Pancreas (tissue), 10 donors: ENCODE measurements around the gene FXYD2. TPM values are rescaled to one million over a fixed set of nuclear protein-coding genes. Genes with fewer than 3 reads are reported as not detected.

Experiments
- ATAC-seq, 4 donors: fragments of 200-7000 bp; cut with Tn5 transposase; one replicate each; pipeline versions ENCODE4 v1.8.0 to v1.9.1; 2020; ENCODE audit warnings: mild to moderate bottlenecking in 4 of 4, moderate library complexity in 4 of 4
- DNase-seq, 6 donors: peaks; one replicate each; pipeline ENCODE4 v3.0.0-alpha.2; 2020
- FAIRE-seq: peaks from 2 replicates; lab custom pipeline; 2012; peaks lifted over from hg19 to GRCh38; lab: Jason Lieb, UNC
- H3K27ac ChIP-seq, 4 donors: fragments of 200-600 bp; sonication (generic); 1 replicate in 3 of 4; 2 replicates in 1 of 4; pipeline versions ENCODE4 v1.5.0 to v1.8.0; 2020
- H3K27me3 ChIP-seq, 4 donors: fragments of 200-600 bp; one replicate each; pipeline ENCODE4 v1.8.0; 2021
- H3K36me3 ChIP-seq, 3 donors: fragments of 200-600 bp; sonication (generic) in 1 of 3; one replicate each; pipeline versions ENCODE4 v1.5.0 to v1.8.0; 2020 to 2021
- H3K4me1 ChIP-seq, 3 donors: fragments of 200-600 bp; one replicate each; pipeline ENCODE4 v1.8.0; 2021
- H3K4me3 ChIP-seq, 4 donors: fragments of 200-600 bp; sonication (generic) in 2 of 4; one replicate each; pipeline versions ENCODE4 v1.5.0 to v1.8.0; 2020 to 2021
- H3K9me3 ChIP-seq, 4 donors: fragments of 200-600 bp; one replicate each; pipeline ENCODE4 v1.8.0; 2021
- WGBS, 2 donors: extraction: QIAGEN DNeasy Blood & Tissue Kit; methylation state at CpG; one replicate each; pipeline ENCODE4 v1.1.7; 2013; 5-methylcytosine and 5-hydroxymethylcytosine counted together
- intact Hi-C, 3 donors: fragments of 100-400 bp; cut with DNase I; formaldehyde crosslinking; loops; one replicate each; pipeline versions ENCODE4 v1.11.1 to v1.14.2; 2022
- polyA plus RNA-seq, 2 donors: library from polyadenylated mRNA; stranded (reverse); fragments of 200-250 nt; gene quantifications; one replicate each; pipeline ENCODE4 v1.2.3, GENCODE V29; 2013
- total RNA-seq, 6 donors: library from RNA; stranded (reverse); fragmentation: NEBNext Ultra II Directional in 4 of 6; extraction: Animal tissue kit (Norgen Biotek cat#: 25700) in 4 of 6; gene quantifications; one replicate each; pipeline versions ENCODE4 v1.2.1 to v1.2.4, GENCODE V29; 2021 to 2023
- TF ChIP-seq, protein P1 (sequence below), 4 donors: fragments of 200-600 bp; sonication (generic) in 3 of 4; IDR thresholded peaks; one replicate each; pipeline versions ENCODE4 v1.5.0 to v1.8.0; 2021; ENCODE audit warnings: antibody characterized with exemption in 4 of 4
- donor health status: healthy with polysubstance abuse.
- donor health status: DM: no; HTN: no; CAD: no; lungs with moderate emphysema.
- donor health status: DM: no; HTN: no; CAD: no.
- donor health status: control.
- donor health status: control.
- donor health status: Bipolar disorder and iron deficiency.
- donor health status: DM: yes; HTN: yes; CAD: no.
- donor health status: DM: no; HTN: no; CAD: no.
- donor health status: DM: no; HTN: no; CAD: no.
- donor health status: DM: yes; HTN: yes; CAD: no.

FXYD2 gene
- total and polyA plus RNA-seq, 8 donors: 220 to 2,509 (median 342) TPM

DNA sequence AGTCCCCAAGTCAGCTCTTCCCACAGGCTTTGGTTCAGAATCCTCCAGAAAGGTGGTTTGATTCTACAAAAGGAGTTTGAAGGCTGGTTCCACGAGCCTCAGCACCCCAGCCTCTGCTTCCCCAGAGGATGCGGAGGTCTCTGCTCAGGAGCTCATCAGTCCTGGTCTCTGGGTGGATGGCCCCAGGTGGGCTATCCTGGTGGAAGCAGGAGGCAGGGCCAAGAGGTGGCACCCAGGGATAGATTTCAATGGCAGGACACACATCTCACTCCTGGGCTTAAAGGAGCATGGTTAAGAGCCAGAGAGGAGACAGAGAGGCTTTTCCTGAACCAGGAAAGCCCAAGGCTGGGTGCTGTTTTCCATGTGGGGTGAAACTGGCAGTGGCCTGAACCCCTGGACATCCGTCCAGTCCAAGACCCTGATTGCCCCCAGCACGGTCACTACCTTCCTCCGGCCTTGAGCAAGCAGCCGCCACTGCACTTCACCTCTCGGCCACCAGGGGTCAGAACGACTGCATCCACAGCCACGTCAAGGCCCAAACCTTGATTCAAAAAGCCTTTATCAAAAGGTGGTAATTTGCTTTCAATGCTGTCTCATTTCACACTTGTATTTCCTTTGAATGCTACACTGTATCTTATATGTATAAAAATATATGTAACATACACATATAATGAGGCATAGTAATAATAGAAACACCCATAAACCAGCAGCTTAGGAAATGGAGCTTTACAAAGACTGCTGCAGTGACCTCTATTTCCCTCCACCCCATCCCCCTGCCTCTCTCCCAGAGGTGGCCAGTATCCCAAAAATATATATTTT is 19.3 kb upstream of the FXYD2 start:
- no peak overlapping the region for H3K4me3 ChIP-seq
- no peaks in the 10 kb centered on the region for H3K4me1 ChIP-seq
- ATAC-seq (peak; percentile 78 to 91 (median 90)), DNase-seq (peak; percentile 62 to 96 (median 82)), FAIRE-seq (peak; percentile 13)
- intact Hi-C loops: loop anchor here in 2 of 3 donors (5.0 to 10.0 kb wide), 3 partner anchors 103 to 211 kb away; no protein-coding TSS in a partner anchor
- TF ChIP-seq, protein P1, sequence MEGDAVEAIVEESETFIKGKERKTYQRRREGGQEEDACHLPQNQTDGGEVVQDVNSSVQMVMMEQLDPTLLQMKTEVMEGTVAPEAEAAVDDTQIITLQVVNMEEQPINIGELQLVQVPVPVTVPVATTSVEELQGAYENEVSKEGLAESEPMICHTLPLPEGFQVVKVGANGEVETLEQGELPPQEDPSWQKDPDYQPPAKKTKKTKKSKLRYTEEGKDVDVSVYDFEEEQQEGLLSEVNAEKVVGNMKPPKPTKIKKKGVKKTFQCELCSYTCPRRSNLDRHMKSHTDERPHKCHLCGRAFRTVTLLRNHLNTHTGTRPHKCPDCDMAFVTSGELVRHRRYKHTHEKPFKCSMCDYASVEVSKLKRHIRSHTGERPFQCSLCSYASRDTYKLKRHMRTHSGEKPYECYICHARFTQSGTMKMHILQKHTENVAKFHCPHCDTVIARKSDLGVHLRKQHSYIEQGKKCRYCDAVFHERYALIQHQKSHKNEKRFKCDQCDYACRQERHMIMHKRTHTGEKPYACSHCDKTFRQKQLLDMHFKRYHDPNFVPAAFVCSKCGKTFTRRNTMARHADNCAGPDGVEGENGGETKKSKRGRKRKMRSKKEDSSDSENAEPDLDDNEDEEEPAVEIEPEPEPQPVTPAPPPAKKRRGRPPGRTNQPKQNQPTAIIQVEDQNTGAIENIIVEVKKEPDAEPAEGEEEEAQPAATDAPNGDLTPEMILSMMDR (IDR thresholded peaks at IDR 0.05): peak; percentile 96 to 99 (median 99)
- H3K36me3 ChIP-seq: no peaks in the 10 kb centered on the region
- 22% methylated on average over 9 of the region's 9 CpGs for WGBS, 2 donors
- H3K27me3 ChIP-seq: no peaks in the 10 kb centered on the region
- H3K27ac ChIP-seq: no peak overlapping the region
- no peaks in the 10 kb centered on the region for H3K9me3 ChIP-seq

GRCh38 chr11:117842131-117842941 is 17.8 kb upstream of the FXYD2 start:
- Histone ChIP-seq H3K36me3 (no peaks in the 10 kb centered on the region), H3K27ac (peak overlapping the region in 2 of 4 donors; percentile 15 to 44), H3K27me3 (no peaks in the 10 kb centered on the region), H3K9me3 (no peaks in the 10 kb centered on the region), H3K4me1 (no peaks in the 10 kb centered on the region), H3K4me3 (no peak overlapping the region)
- intact Hi-C loops: loop anchor here in 2 of 3 donors (5.0 to 10.0 kb wide), 3 partner anchors 105 to 212 kb away; no protein-coding TSS in a partner anchor
- ATAC-seq (peak in 2 of 4 donors; percentile 42 to 59), FAIRE-seq (no peak), DNase-seq (peak in 2 of 6 donors; percentile 30 to 40)
- TF ChIP-seq, protein P1 (IDR thresholded peaks at IDR 0.05): no peak
- WGBS, 2 donors: 75 to 82% methylated on average over 16 of the region's 16 CpGs

GRCh38 chr11:117841551-117842031 is 17.0 kb upstream of the FXYD2 start:
- intact Hi-C loops: loop anchor here in 2 of 3 donors (5.0 to 10.0 kb wide), 3 partner anchors 106 to 213 kb away; no protein-coding TSS in a partner anchor
- 82 to 89% methylated on average over 7 of the region's 7 CpGs for WGBS, 2 donors
- no peaks in the 10 kb centered on the region for H3K27me3 ChIP-seq
- no peak overlapping the region for H3K4me3 ChIP-seq
- TF ChIP-seq, protein P1 (IDR thresholded peaks at IDR 0.05): no peak
- peak in 1 of 4 donors; percentile 18 for ATAC-seq
- H3K4me1 ChIP-seq: no peaks in the 10 kb centered on the region
- H3K9me3 ChIP-seq: no peaks in the 10 kb centered on the region
- DNase-seq: peak in 2 of 6 donors; percentile 12 to 18
- no peak for FAIRE-seq
- no peaks in the 10 kb centered on the region for H3K36me3 ChIP-seq
- H3K27ac ChIP-seq: no peak overlapping the region

DNA sequence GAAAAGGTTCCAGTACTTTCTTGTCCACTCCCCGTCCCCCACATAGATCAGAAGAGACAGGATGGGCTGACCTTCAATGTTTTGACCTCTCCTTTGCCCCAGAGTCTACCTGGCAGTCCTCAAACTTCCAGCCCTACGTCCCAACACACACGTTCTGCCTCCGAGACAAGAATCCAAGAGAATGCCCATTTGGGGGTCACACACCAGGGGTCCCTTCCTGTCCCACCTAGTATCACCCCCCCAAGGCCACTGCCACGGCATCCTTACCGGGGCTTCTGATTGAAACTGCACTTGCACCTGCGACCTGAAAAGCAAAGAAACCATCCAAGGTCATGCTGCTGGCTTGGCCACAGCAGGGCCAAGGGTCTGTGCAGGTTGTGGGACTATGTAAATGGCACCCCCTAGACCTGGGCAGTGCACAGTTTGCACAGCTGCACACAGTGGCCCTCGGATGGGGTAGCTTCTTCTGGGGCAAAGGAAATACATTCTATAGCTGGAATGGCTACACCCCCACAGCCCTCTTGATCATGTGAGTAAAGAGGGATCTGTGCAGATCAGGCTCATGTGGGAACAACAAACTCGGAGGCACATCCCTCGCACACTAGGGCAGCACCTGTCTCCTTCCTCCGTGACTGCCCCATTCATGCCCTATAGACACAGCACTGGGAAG is 16.5 kb upstream of the FXYD2 start:
- WGBS, 2 donors: 47 to 53% methylated on average over 11 of the region's 11 CpGs
- H3K27me3 ChIP-seq: no peaks in the 10 kb centered on the region
- H3K36me3 ChIP-seq: no peaks in the 10 kb centered on the region
- TF ChIP-seq, protein P1 (IDR thresholded peaks at IDR 0.05): no peak
- no peak overlapping the region for H3K4me3 ChIP-seq
- no peak overlapping the region for H3K27ac ChIP-seq
- DNase-seq: peak in 2 of 6 donors; percentile 12 to 40
- FAIRE-seq: no peak
- no peak for ATAC-seq
- no peaks in the 10 kb centered on the region for H3K4me1 ChIP-seq
- H3K9me3 ChIP-seq: no peaks in the 10 kb centered on the region
- intact Hi-C loops: loop anchor here in 2 of 3 donors (5.0 to 10.0 kb wide), 3 partner anchors 106 to 214 kb away; no protein-coding TSS in a partner anchor
